Esophagus muscularis mucosa (tissue), 4 donors: ENCODE results near the gene PPP4R2.

ENCODE experiments used
- EP300 ChIP-seq: sonication (generic); formaldehyde crosslinking; IDR thresholded peaks from one replicate; pipeline ENCODE4 v1.6.1; 2017; ENCODE audit warnings: antibody characterized with exemption
- POLR2A ChIP-seq: fragments of 450-650 bp; IDR thresholded peaks from one replicate; pipeline ENCODE4 v1.6.1; 2017; ENCODE audit warnings: antibody characterized with exemption, moderate library complexity, mild to moderate bottlenecking, low read depth
- POLR2AphosphoS5 ChIP-seq, 2 donors: sonication (generic); formaldehyde crosslinking; IDR thresholded peaks; one replicate each; pipeline ENCODE4 v1.6.1; 2017; ENCODE audit warnings: antibody characterized with exemption in 2 of 2
- TF ChIP-seq, protein P1 (sequence below), 3 experiments: fragments of 200-600 bp in 2 of 3; fragments of 450-650 bp in 1 of 3; sonication (generic) in 2 of 3; IDR thresholded peaks; one replicate each; pipeline ENCODE4 v1.5.1; 2017 to 2019; ENCODE audit warnings: antibody characterized with exemption in 3 of 3, mild to moderate bottlenecking in 2 of 3, moderate library complexity in 1 of 3

DNA sequence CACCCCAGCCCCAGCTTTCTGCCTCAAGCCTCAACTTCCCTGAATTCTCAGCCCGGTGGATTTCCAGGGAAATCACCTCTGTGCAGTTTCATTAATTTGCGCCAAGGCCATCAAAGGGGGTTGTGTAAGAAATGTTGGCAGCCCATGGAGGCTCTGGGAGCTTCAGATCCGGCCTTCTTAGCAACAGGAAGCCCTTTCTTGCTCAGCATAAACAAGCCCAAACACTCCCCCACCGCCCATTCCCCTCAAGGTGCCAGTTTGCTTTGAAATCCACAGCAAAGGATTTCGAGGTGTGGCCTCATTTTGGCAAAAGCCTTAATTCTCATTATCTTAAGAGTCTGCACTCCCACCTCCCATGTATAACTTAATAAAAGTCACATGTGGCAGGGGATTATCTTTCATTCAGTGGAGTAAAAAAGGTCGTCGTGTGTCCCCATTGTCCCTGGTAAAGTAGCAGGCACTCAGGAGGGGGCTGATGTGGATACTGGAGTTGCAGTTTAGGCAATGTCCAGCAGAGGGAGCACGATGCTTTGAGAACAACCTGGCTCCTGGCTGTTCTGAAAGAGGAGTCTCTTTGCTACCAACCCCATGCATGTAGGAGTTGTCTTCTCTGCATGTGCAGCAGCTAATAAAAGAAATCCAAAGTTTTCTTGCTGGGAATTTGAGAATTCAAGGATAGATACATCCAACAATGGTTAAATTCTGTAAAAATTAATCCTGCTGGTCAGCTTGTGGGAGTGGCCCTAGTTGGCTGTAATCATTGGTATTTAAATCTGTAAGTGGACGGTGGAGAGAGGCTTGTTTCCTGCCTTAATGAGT is 104.3 kb downstream of the PPP4R2 start:
- TF ChIP-seq, protein P1, sequence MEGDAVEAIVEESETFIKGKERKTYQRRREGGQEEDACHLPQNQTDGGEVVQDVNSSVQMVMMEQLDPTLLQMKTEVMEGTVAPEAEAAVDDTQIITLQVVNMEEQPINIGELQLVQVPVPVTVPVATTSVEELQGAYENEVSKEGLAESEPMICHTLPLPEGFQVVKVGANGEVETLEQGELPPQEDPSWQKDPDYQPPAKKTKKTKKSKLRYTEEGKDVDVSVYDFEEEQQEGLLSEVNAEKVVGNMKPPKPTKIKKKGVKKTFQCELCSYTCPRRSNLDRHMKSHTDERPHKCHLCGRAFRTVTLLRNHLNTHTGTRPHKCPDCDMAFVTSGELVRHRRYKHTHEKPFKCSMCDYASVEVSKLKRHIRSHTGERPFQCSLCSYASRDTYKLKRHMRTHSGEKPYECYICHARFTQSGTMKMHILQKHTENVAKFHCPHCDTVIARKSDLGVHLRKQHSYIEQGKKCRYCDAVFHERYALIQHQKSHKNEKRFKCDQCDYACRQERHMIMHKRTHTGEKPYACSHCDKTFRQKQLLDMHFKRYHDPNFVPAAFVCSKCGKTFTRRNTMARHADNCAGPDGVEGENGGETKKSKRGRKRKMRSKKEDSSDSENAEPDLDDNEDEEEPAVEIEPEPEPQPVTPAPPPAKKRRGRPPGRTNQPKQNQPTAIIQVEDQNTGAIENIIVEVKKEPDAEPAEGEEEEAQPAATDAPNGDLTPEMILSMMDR (IDR thresholded peaks at IDR 0.05): peak; percentile 90 to 99 (median 95)
- TF ChIP-seq POLR2AphosphoS5 (IDR thresholded peaks at IDR 0.05) (peak in 1 of 2 donors; percentile 13), POLR2A (no peak), EP300 (no peak)
